Kidney (tissue), 14 donors: ENCODE measurements around the gene YBEY. TPM values are rescaled to one million over a fixed set of nuclear protein-coding genes. Genes with fewer than 3 reads are reported as not detected.

ENCODE experiments used
- DNase-seq, 5 donors: peaks; one replicate each; pipeline ENCODE4 v3.0.0-alpha.2; 2013 to 2020
- FAIRE-seq: peaks from 2 replicates; lab custom pipeline; 2012; peaks lifted over from hg19 to GRCh38; lab: Jason Lieb, UNC
- H3K27ac ChIP-seq, 2 donors: one replicate each; pipeline ENCODE4 v1.7.0; 2013; ENCODE audit warnings: low read depth in 2 of 2, low read length in 2 of 2, inconsistent platforms in 1 of 2
- H3K27me3 ChIP-seq: one replicate; pipeline ENCODE4 v1.7.1; 2013; ENCODE audit warnings: low read length, inconsistent platforms; ENCODE audit not compliant: control insufficient read depth, insufficient read depth
- H3K36me3 ChIP-seq, 3 donors: one replicate each; pipeline versions ENCODE4 v1.7.0 to v1.7.1; 2013; ENCODE audit warnings: low read length in 3 of 3, control low read depth in 1 of 3, inconsistent platforms in 1 of 3; ENCODE audit not compliant: insufficient read depth in 3 of 3, control insufficient read depth in 2 of 3
- H3K4me1 ChIP-seq, 3 donors: one replicate each; pipeline versions ENCODE4 v1.7.0 to v1.7.1; 2013; ENCODE audit warnings: low read length in 3 of 3, inconsistent platforms in 1 of 3, low read depth in 1 of 3; ENCODE audit not compliant: control insufficient read depth in 2 of 3, insufficient read depth in 2 of 3
- H3K4me3 ChIP-seq, 3 donors: one replicate each; pipeline versions ENCODE4 v1.7.0 to v1.8.1; 2013; ENCODE audit warnings: low read length in 3 of 3, control low read depth in 1 of 3, inconsistent platforms in 1 of 3
- H3K9ac ChIP-seq, 3 donors: one replicate each; pipeline versions ENCODE4 v1.7.0 to v1.7.1; 2013; ENCODE audit warnings: low read length in 3 of 3, control low read depth in 1 of 3, inconsistent platforms in 1 of 3
- H3K9me3 ChIP-seq, 3 donors: one replicate each; pipeline versions ENCODE4 v1.7.0 to v1.7.1; 2013; ENCODE audit warnings: low read length in 3 of 3, control low read depth in 1 of 3, inconsistent platforms in 1 of 3; ENCODE audit not compliant: control insufficient read depth in 2 of 3, insufficient read depth in 1 of 3
- CTCF ChIP-seq: IDR thresholded peaks from 3 replicates; pipeline ENCODE4 v1.5.1; 2012; ENCODE audit warnings: mild to moderate bottlenecking, moderate library complexity, borderline replicate concordance; ENCODE audit not compliant: insufficient read depth; ENCODE audit errors: extremely low read depth
- intact Hi-C: fragments of 100-400 bp; cut with DNase I; formaldehyde crosslinking; loops from one replicate; pipeline ENCODE4 v1.11.1; 2022
- polyA plus RNA-seq: library from polyadenylated mRNA; stranded (reverse); fragments of 350-450 nt; fragmentation: Illumina TruSeq; extraction: RNeasy Lipid Tissue Mini Kit (QIAGEN cat#74804); gene quantifications from one replicate; pipeline ENCODE4 v1.2.3, GENCODE V29; 2014; ENCODE audit warnings: low read depth, low replicate concordance; ENCODE audit not compliant: insufficient read depth
- total RNA-seq: library from RNA; stranded (reverse); fragmentation: NEBNext Ultra II Directional; extraction: Animal tissue kit (Norgen Biotek cat#: 25700); gene quantifications from one replicate; pipeline ENCODE4 v1.2.1, GENCODE V29; 2021
- donor health status: control.
- donor health status: control.
- donor health status: control.
- donor health status: control.
- donor health status: control.
- donor health status: DM: yes; HTN: yes; CAD: no.
- donor health status: Normal renal cell carcinoma (clear cell type).

Gene YBEY
- total and polyA plus RNA-seq, 2 donors from 2014 or later: 17.5 to 29.6 TPM

DNA sequence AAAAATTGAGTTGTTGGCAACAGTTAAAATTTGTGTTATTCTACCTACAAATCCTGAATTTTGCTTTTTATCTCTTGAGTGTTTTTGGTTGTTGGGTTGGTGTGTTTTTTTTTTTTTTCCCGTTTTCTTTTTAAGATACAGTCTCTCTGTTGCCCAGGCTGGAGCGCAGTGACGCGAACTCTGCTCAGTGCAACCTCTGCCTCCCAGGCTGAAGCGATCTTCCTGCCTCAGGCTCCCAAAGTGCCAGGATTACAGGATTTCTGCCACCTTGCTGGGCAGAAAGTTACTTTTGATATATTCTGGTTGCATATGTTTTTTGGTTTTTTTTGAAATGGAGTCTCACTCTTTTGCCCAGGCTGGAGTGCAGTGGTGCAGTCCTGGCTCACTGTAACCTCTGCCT, 42.0 kb downstream of the YBEY start:
- DNase-seq (no peak), FAIRE-seq (no peak)
- Histone ChIP-seq H3K36me3 (peaks cover 0 to 3% (median 0%) of the 10 kb centered on the region in 3 donors), H3K4me3 (no peak overlapping the region), H3K27ac (no peak overlapping the region), H3K9ac (no peak overlapping the region), H3K4me1 (peaks cover 0 to 8% (median 2%) of the 10 kb centered on the region in 3 donors), H3K9me3 (no peaks in the 10 kb centered on the region), H3K27me3 (no peaks in the 10 kb centered on the region)
- TF ChIP-seq CTCF: no peak
- intact Hi-C loops: no loop called here

- no peaks in the 10 kb centered on the region for H3K9me3 ChIP-seq
- no peak for TF ChIP-seq CTCF
- peaks cover 0 to 7% (median 2%) of the 10 kb centered on the region in 3 donors for H3K4me1 ChIP-seq
- no peak overlapping the region for H3K9ac ChIP-seq
- H3K36me3 ChIP-seq: peaks cover 0 to 7% (median 3%) of the 10 kb centered on the region in 3 donors
- FAIRE-seq (no peak), DNase-seq (peak in 1 of 5 donors; percentile 10)
- intact Hi-C loops: no loop called here
- no peak overlapping the region for H3K4me3 ChIP-seq
- H3K27me3 ChIP-seq: no peaks in the 10 kb centered on the region
- H3K27ac ChIP-seq: no peak overlapping the region
Observed at GRCh38 chr21:46329796-46330195, 43.7 kb downstream of the YBEY start.

GRCh38 chr21:46334351-46335140, 48.4 kb downstream of the YBEY start:
- intact Hi-C loops: no loop called here
- Histone ChIP-seq H3K27ac (no peak overlapping the region), H3K27me3 (no peaks in the 10 kb centered on the region), H3K4me3 (no peak overlapping the region), H3K4me1 (peaks cover 0 to 2% (median 2%) of the 10 kb centered on the region in 3 donors), H3K9me3 (no peaks in the 10 kb centered on the region), H3K36me3 (peaks cover 4 to 25% (median 12%) of the 10 kb centered on the region in 3 donors), H3K9ac (no peak overlapping the region)
- FAIRE-seq: no peak
- no peak for TF ChIP-seq CTCF
- DNase-seq: peak in 4 of 5 donors; percentile 12 to 48 (median 34)
